Measurements from ENCODE around the gene MCM8. TPM values are rescaled to one million over a fixed set of nuclear protein-coding genes. Genes with fewer than 3 reads are reported as not detected.

MCM8 gene
- total RNA-seq, 1 donor from 2014 or later, result 2.5 TPM

GRCh38 chr20:6040958-6041807, 90.7 kb downstream of the MCM8 start:
- Histone ChIP-seq H3K4me1 (no peaks in the 10 kb centered on the region), H3K4me3 (no peak overlapping the region), H3K9me3 (no peaks in the 10 kb centered on the region), H3K36me3 (peaks cover 0 to 43% of the 10 kb centered on the region in 2 donors), H3K27ac (no peak overlapping the region), H3K27me3 (no peaks in the 10 kb centered on the region)
- intact Hi-C loops (cut with DNase I), result no loop called here
- TF ChIP-seq POLR2A (IDR thresholded peaks at IDR 0.05) (no peak), CTCF (IDR thresholded peaks at IDR 0.05) (no peak), POLR2AphosphoS5 (IDR thresholded peaks at IDR 0.05; ENCODE audit: insufficient read depth in 1 of 2, low read depth in 1 of 2) (no peak)
- no peak for DNase-seq (ENCODE audit: extremely low spot score in 2 of 2)

- TF ChIP-seq CTCF (IDR thresholded peaks at IDR 0.05) (no peak), POLR2A (IDR thresholded peaks at IDR 0.05) (no peak), POLR2AphosphoS5 (IDR thresholded peaks at IDR 0.05; ENCODE audit: insufficient read depth in 1 of 2, low read depth in 1 of 2) (no peak)
- intact Hi-C loops (cut with DNase I), result no loop called here
- H3K36me3 ChIP-seq, result peaks cover 0 to 36% of the 10 kb centered on the region in 2 donors
Observed at GRCh38 chr20:6041808-6042265, 91.4 kb downstream of the MCM8 start.

GRCh38 chr20:6044115-6044514, 93.7 kb downstream of the MCM8 start:
- TF ChIP-seq CTCF (IDR thresholded peaks at IDR 0.05), result no peak
- TF ChIP-seq POLR2AphosphoS5 (IDR thresholded peaks at IDR 0.05; ENCODE audit: insufficient read depth in 1 of 2, low read depth in 1 of 2), result no peak
- no peak for TF ChIP-seq POLR2A (IDR thresholded peaks at IDR 0.05)
- Histone ChIP-seq H3K36me3 (peaks cover 0 to 24% of the 10 kb centered on the region in 2 donors), H3K4me1 (no peaks in the 10 kb centered on the region)

More at GRCh38 chr20:6041808-6042265, 91.4 kb downstream of the MCM8 start:
- no peak overlapping the region for H3K4me3 ChIP-seq
- no peak for DNase-seq (ENCODE audit: extremely low spot score in 2 of 2)
- no peaks in the 10 kb centered on the region for H3K27me3 ChIP-seq
- no peaks in the 10 kb centered on the region for H3K4me1 ChIP-seq
- no peak overlapping the region for H3K27ac ChIP-seq
- H3K9me3 ChIP-seq, result no peaks in the 10 kb centered on the region

GRCh38 chr20:6045566-6045965, 95.1 kb downstream of the MCM8 start:
- no peak overlapping the region for H3K4me3 ChIP-seq
- no peaks in the 10 kb centered on the region for H3K9me3 ChIP-seq
- no peak for TF ChIP-seq POLR2AphosphoS5 (IDR thresholded peaks at IDR 0.05; ENCODE audit: insufficient read depth in 1 of 2, low read depth in 1 of 2)
- TF ChIP-seq POLR2A (IDR thresholded peaks at IDR 0.05), result no peak
- no peak for TF ChIP-seq CTCF (IDR thresholded peaks at IDR 0.05)
- no peak for DNase-seq (ENCODE audit: extremely low spot score in 2 of 2)
- intact Hi-C loops (cut with DNase I), result no loop called here
- H3K4me1 ChIP-seq, result no peaks in the 10 kb centered on the region
- H3K27me3 ChIP-seq, result no peaks in the 10 kb centered on the region
- no peak overlapping the region for H3K27ac ChIP-seq
- peaks cover 0 to 17% of the 10 kb centered on the region in 2 donors for H3K36me3 ChIP-seq

More at GRCh38 chr20:6044115-6044514, 93.7 kb downstream of the MCM8 start:
- Histone ChIP-seq H3K27ac (no peak overlapping the region), H3K4me3 (no peak overlapping the region), H3K27me3 (no peaks in the 10 kb centered on the region), H3K9me3 (no peaks in the 10 kb centered on the region)
- no peak for DNase-seq (ENCODE audit: extremely low spot score in 2 of 2)
- intact Hi-C loops (cut with DNase I), result no loop called here

- DNase-seq (ENCODE audit: extremely low spot score in 2 of 2), result no peak
- H3K27ac ChIP-seq, result no peak overlapping the region
- H3K4me1 ChIP-seq, result no peaks in the 10 kb centered on the region
- H3K9me3 ChIP-seq, result no peaks in the 10 kb centered on the region
- intact Hi-C loops (cut with DNase I), result no loop called here
- H3K27me3 ChIP-seq, result no peaks in the 10 kb centered on the region
- TF ChIP-seq POLR2A (IDR thresholded peaks at IDR 0.05) (no peak), POLR2AphosphoS5 (IDR thresholded peaks at IDR 0.05; ENCODE audit: insufficient read depth in 1 of 2, low read depth in 1 of 2) (no peak), CTCF (IDR thresholded peaks at IDR 0.05) (no peak)
- H3K36me3 ChIP-seq, result peaks cover 0 to 8% of the 10 kb centered on the region in 2 donors
- H3K4me3 ChIP-seq, result no peak overlapping the region
Observed at GRCh38 chr20:6046432-6046831, 96.0 kb downstream of the MCM8 start.

Measured in vagina (tissue), 2 donors.